ENCODE data around the gene POMT2.

- no peak for TF ChIP-seq CTCF (IDR thresholded peaks at IDR 0.05)
- TF ChIP-seq POLR2A (IDR thresholded peaks at IDR 0.05): no peak
Measured at GRCh38 chr14:77257700-77258099, 63.0 kb downstream of the POMT2 start.
